Hepatocyte (in vitro differentiated cells): ENCODE data around the gene ACOX3.

Experiments
- CTCF ChIP-seq: fragments of 200-600 bp; sonication (generic); IDR thresholded peaks from 2 replicates; pipeline ENCODE4 v1.5.1; 2016; ENCODE audit warnings: antibody characterized with exemption, mild to moderate bottlenecking; ENCODE audit not compliant: poor library complexity
- EZH2 ChIP-seq: fragments of 200-600 bp; sonication (generic); IDR thresholded peaks from 2 replicates; pipeline ENCODE4 v1.6.1; 2016; ENCODE audit warnings: antibody characterized with exemption, mild to moderate bottlenecking, borderline replicate concordance
- EZH2phosphoT487 ChIP-seq: fragments of 200-600 bp; sonication (generic); IDR thresholded peaks from one replicate; pipeline ENCODE4 v1.6.1; 2018; ENCODE audit warnings: antibody characterized with exemption, mild to moderate bottlenecking, low read depth, moderate library complexity; ENCODE audit not compliant: unreplicated experiment, severe bottlenecking

GRCh38 chr4:8402640-8403039, 37.9 kb downstream of the ACOX3 start:
- TF ChIP-seq CTCF, result no peak
- TF ChIP-seq EZH2phosphoT487, result no peak
- TF ChIP-seq EZH2, result no peak
